ENCODE data around the gene HKDC1.

DNA sequence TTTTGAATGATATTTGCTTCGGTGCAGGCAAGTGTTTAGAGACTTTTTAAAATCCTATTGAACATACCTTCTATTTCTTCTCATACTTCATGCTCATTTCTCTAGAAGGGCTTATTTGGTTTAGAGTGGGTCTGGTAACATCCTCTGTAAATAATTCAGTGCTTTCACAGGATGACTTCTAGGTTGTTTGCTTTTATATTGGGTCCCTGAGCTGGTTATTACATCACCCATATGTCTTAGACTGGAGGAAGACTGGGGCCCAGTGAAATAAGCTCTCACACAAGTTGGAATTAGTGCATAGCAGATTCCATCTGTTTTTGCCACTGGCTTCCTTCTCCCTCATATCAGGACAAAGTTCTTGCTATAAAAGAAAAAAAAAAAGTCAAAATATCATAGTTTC, 33.6 kb upstream of the HKDC1 start:
- TF ChIP-seq POLR2AphosphoS5 (IDR thresholded peaks at IDR 0.05; ENCODE audit: low read depth, low read length) (no peak), TAF1 (IDR thresholded peaks at IDR 0.05; ENCODE audit: borderline replicate concordance, insufficient read depth, low read length) (no peak), SIN3A (IDR thresholded peaks at IDR 0.05; ENCODE audit: borderline replicate concordance, insufficient read depth, low read length) (no peak)
- TF ChIP-seq, protein P1, sequence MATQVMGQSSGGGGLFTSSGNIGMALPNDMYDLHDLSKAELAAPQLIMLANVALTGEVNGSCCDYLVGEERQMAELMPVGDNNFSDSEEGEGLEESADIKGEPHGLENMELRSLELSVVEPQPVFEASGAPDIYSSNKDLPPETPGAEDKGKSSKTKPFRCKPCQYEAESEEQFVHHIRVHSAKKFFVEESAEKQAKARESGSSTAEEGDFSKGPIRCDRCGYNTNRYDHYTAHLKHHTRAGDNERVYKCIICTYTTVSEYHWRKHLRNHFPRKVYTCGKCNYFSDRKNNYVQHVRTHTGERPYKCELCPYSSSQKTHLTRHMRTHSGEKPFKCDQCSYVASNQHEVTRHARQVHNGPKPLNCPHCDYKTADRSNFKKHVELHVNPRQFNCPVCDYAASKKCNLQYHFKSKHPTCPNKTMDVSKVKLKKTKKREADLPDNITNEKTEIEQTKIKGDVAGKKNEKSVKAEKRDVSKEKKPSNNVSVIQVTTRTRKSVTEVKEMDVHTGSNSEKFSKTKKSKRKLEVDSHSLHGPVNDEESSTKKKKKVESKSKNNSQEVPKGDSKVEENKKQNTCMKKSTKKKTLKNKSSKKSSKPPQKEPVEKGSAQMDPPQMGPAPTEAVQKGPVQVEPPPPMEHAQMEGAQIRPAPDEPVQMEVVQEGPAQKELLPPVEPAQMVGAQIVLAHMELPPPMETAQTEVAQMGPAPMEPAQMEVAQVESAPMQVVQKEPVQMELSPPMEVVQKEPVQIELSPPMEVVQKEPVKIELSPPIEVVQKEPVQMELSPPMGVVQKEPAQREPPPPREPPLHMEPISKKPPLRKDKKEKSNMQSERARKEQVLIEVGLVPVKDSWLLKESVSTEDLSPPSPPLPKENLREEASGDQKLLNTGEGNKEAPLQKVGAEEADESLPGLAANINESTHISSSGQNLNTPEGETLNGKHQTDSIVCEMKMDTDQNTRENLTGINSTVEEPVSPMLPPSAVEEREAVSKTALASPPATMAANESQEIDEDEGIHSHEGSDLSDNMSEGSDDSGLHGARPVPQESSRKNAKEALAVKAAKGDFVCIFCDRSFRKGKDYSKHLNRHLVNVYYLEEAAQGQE (IDR thresholded peaks at IDR 0.05; ENCODE audit: insufficient read depth in 1 of 2, low read depth in 2 of 2, low read length in 2 of 2), result no peak

All from PFSK-1 (cell line).